Measurements from ENCODE around the gene ARPC1A. TPM values are rescaled to one million over a fixed set of nuclear protein-coding genes. Genes with fewer than 3 reads are reported as not detected.
"Not testable (repeated sequence)": the region's sequence is repeated elsewhere in the genome, so short reads cannot be mapped to it uniquely, and the experiment has no call there.

ARPC1A gene
- total RNA-seq, 2 donors from 2014 or later = 108 to 117 TPM

GRCh38 chr7:99344061-99344647, 18.5 kb downstream of the ARPC1A start:
- no peak overlapping the region for H3K27ac ChIP-seq
- H3K9me3 ChIP-seq = no peaks in the 10 kb centered on the region
- no peaks in the 10 kb centered on the region for H3K4me1 ChIP-seq
- peaks cover 78% of the 10 kb centered on the region for H3K36me3 ChIP-seq
- no peak for TF ChIP-seq CTCF (IDR thresholded peaks at IDR 0.05)
- H3K4me3 ChIP-seq = no peak overlapping the region
- no peak for DNase-seq (ENCODE audit: low spot score)
- H3K27me3 ChIP-seq = no peaks in the 10 kb centered on the region

GRCh38 chr7:99350641-99351040, 24.9 kb downstream of the ARPC1A start:
- not testable (repeated sequence) for H3K4me3 ChIP-seq; DNase-seq (ENCODE audit: low spot score); H3K27ac ChIP-seq; H3K9me3 ChIP-seq; H3K27me3 ChIP-seq; H3K4me1 ChIP-seq
- peaks cover 89% of the 10 kb centered on the region for H3K36me3 ChIP-seq

GRCh38 chr7:99352247-99352646, 26.5 kb downstream of the ARPC1A start:
- DNase-seq (ENCODE audit: low spot score) = no peak
- no peaks in the 10 kb centered on the region for H3K27me3 ChIP-seq
- H3K36me3 ChIP-seq = peaks cover 89% of the 10 kb centered on the region
- H3K4me3 ChIP-seq = no peak overlapping the region
- no peaks in the 10 kb centered on the region for H3K9me3 ChIP-seq
- no peak for TF ChIP-seq CTCF (IDR thresholded peaks at IDR 0.05)
- no peak overlapping the region for H3K27ac ChIP-seq
- H3K4me1 ChIP-seq = no peaks in the 10 kb centered on the region

GRCh38 chr7:99355098-99355497, 29.4 kb downstream of the ARPC1A start:
- TF ChIP-seq CTCF (IDR thresholded peaks at IDR 0.05) = no peak
- Histone ChIP-seq H3K4me1 (no peaks in the 10 kb centered on the region), H3K9me3 (no peaks in the 10 kb centered on the region), H3K27ac (no peak overlapping the region), H3K27me3 (no peaks in the 10 kb centered on the region), H3K4me3 (no peak overlapping the region), H3K36me3 (peaks cover 93% of the 10 kb centered on the region)
- DNase-seq (ENCODE audit: low spot score) = no peak

GRCh38 chr7:99357701-99358490, 32.2 kb downstream of the ARPC1A start:
- H3K27ac ChIP-seq = peak overlapping the region in 1 of 2 donors; percentile 9
- no peaks in the 10 kb centered on the region for H3K9me3 ChIP-seq
- H3K36me3 ChIP-seq = peaks cover 95% of the 10 kb centered on the region
- no peak overlapping the region for H3K4me3 ChIP-seq
- DNase-seq (ENCODE audit: low spot score) = no peak
- no peaks in the 10 kb centered on the region for H3K4me1 ChIP-seq
- TF ChIP-seq CTCF (IDR thresholded peaks at IDR 0.05) = no peak
- H3K27me3 ChIP-seq = no peaks in the 10 kb centered on the region

- not testable (repeated sequence) for H3K4me1 ChIP-seq; DNase-seq (ENCODE audit: low spot score); H3K27me3 ChIP-seq; H3K9me3 ChIP-seq; H3K4me3 ChIP-seq; H3K27ac ChIP-seq
- peaks cover 95% of the 10 kb centered on the region for H3K36me3 ChIP-seq
These were observed 32.8 kb downstream of the ARPC1A start for GRCh38 chr7:99358521-99358920.

Measured in right atrium auricular region (tissue), 2 donors.